K562 treated with DMSO at 1 percent for 12 hours (cell line): ENCODE data around the gene HRAS. TPM values are rescaled to one million over a fixed set of nuclear protein-coding genes. Genes with fewer than 3 reads are reported as not detected.

Experiments
- total RNA-seq: library from RNA; unstranded; fragments of 300-600 nt; gene quantifications from 2 replicates; pipeline ENCODE4 v1.2.3, GENCODE V29; 2022; ENCODE audit not compliant: insufficient read depth

Gene HRAS
- 30.0 and 51.1 TPM in 2 replicates for total RNA-seq

GRCh38 chr11:535519-536454, at the start of gene HRAS:
Gene HRAS (minus strand): TSS chr11:535576.

GRCh38 chr11:575996-576768, 40.8 kb upstream of the HRAS start, which contains the start of gene PHRF1:
Gene PHRF1 (plus strand): TSS chr11:576470. CDS start chr11:581513, 5,043 bp downstream.

GRCh38 chr11:560305-561147, 25.1 kb upstream of the HRAS start, which contains the start of the genes LMNTD2 and RASSF7:
Gene LMNTD2 (minus strand): TSS chr11:560738. CDS start chr11:560716, 22 bp downstream.
Gene RASSF7 (plus strand): TSS chr11:560970. CDS start chr11:561769, 799 bp downstream.

GRCh38 chr11:536841-537621, 1.7 kb upstream of the HRAS start, which contains the start of gene LRRC56:
Gene LRRC56 (plus strand): TSS chr11:537527. CDS start chr11:540685, 3,158 bp downstream.

GRCh38 chr11:506995-507726, 28.2 kb downstream of the HRAS start, which contains the start of gene RNH1:
Gene RNH1 (minus strand): TSS chr11:507242. CDS start chr11:502162, 5,080 bp downstream.

Other genes starting within 250 kb of the HRAS start
- gene PGGHG, start 246.4 kb downstream of the HRAS start, total RNA-seq: 18.9 and 35.8 TPM in 2 replicates
- not detected in 2 replicates for gene IFITM5, start 236.1 kb downstream of the HRAS start, total RNA-seq
- 303 and 402 TPM in 2 replicates for gene IFITM2, start 227.8 kb downstream of the HRAS start, total RNA-seq
- 692 and 697 TPM in 2 replicates for gene IFITM1, start 221.5 kb downstream of the HRAS start, total RNA-seq
- gene IFITM3, start 214.7 kb downstream of the HRAS start, total RNA-seq: 195 and 221 TPM in 2 replicates
- 14.1 and 23.4 TPM in 2 replicates for gene B4GALNT4, start 166.1 kb downstream of the HRAS start, total RNA-seq
- 59.0 and 60.2 TPM in 2 replicates for gene PKP3, start 141.4 kb downstream of the HRAS start, total RNA-seq
- 155 and 218 TPM in 2 replicates for gene SIGIRR, start 120.6 kb downstream of the HRAS start, total RNA-seq
- 5.6 and 11.0 TPM in 2 replicates for gene ANO9, start 93.6 kb downstream of the HRAS start, total RNA-seq
- 48.3 and 52.0 TPM in 2 replicates for gene PTDSS2, start 85.3 kb downstream of the HRAS start, total RNA-seq
- gene RNH1, start 28.3 kb downstream of the HRAS start, total RNA-seq: 164 and 185 TPM in 2 replicates
- 1.9 and 3.7 TPM in 2 replicates for gene LRRC56, start 2.0 kb upstream of the HRAS start, total RNA-seq
- gene LMNTD2, start 25.2 kb upstream of the HRAS start, total RNA-seq: 2.0 and 2.8 TPM in 2 replicates
- 40.8 and 66.7 TPM in 2 replicates for gene RASSF7, start 25.4 kb upstream of the HRAS start, total RNA-seq
- 9.8 and 21.1 TPM in 2 replicates for gene PHRF1, start 40.9 kb upstream of the HRAS start, total RNA-seq
- gene IRF7, start 80.4 kb upstream of the HRAS start, total RNA-seq: 41.5 and 44.6 TPM in 2 replicates
- gene CDHR5, start 89.4 kb upstream of the HRAS start, total RNA-seq: not detected in 2 replicates
- gene SCT, start 91.6 kb upstream of the HRAS start, total RNA-seq: not detected in 2 replicates
- 0.88 and 1.6 TPM in 2 replicates for gene DRD4, start 101.7 kb upstream of the HRAS start, total RNA-seq
- gene DEAF1, start 159.6 kb upstream of the HRAS start, total RNA-seq: 51.5 and 67.2 TPM in 2 replicates
- gene TMEM80, start 160.2 kb upstream of the HRAS start, total RNA-seq: 19.1 and 32.6 TPM in 2 replicates
- 5.2 and 7.1 TPM in 2 replicates for gene EPS8L2, start 170.7 kb upstream of the HRAS start, total RNA-seq
- 543 and 606 TPM in 2 replicates for gene TALDO1, start 211.9 kb upstream of the HRAS start, total RNA-seq
- 27.5 and 66.9 TPM in 2 replicates for gene GATD1, start 241.9 kb upstream of the HRAS start, total RNA-seq